Measurements from ENCODE around the gene STK11IP. TPM values are rescaled to one million over a fixed set of nuclear protein-coding genes. Genes with fewer than 3 reads are reported as not detected.

The STK11IP gene
- polyA plus RNA-seq, 1 donor from 2014 or later = 54.9 TPM

DNA sequence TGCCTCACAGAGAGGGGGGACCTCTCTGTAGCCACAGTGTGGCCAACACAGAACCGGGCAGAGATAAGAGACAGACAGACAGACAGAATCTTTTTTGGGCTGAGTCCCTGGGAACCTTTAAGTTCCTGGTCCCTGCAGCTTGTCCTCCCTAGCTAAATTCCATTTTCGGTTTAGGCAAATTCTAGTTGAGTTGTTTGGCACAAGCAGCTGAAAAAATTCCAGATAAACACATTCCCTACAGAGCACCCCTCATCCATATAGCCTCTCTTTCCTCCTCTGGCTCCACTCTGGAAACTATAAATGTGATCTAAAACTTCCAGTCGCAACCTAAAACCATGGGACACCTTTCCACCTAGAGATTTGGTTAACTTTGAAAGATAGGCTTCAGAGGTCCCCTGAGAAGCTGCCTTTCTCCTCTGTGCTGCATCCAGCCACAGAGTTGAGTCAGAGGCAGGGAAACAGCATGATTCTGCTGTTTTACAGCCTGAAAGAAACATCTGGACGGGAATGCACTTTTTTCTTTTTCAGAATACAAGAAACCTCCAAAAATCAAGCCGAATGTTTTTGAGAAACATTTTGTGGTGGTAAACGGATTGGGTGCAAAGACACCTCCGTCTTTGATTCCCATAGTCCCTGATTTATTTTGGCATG, 60.7 kb downstream of the STK11IP start:
- no peaks in the 10 kb centered on the region for H3K27me3 ChIP-seq (ENCODE audit: insufficient read depth, low read depth, low read length)
- no peaks in the 10 kb centered on the region for H3K36me3 ChIP-seq (ENCODE audit: insufficient read depth, low read length)
- no peak overlapping the region for H3K27ac ChIP-seq (ENCODE audit: low read length)
- H3K4me2 ChIP-seq (ENCODE audit: low read length) = no peak overlapping the region
- TF ChIP-seq EZH2 (IDR thresholded peaks at IDR 0.05; ENCODE audit: borderline replicate concordance, insufficient read depth, low read length, poor library complexity, severe bottlenecking) = no peak
- TF ChIP-seq, protein P1, sequence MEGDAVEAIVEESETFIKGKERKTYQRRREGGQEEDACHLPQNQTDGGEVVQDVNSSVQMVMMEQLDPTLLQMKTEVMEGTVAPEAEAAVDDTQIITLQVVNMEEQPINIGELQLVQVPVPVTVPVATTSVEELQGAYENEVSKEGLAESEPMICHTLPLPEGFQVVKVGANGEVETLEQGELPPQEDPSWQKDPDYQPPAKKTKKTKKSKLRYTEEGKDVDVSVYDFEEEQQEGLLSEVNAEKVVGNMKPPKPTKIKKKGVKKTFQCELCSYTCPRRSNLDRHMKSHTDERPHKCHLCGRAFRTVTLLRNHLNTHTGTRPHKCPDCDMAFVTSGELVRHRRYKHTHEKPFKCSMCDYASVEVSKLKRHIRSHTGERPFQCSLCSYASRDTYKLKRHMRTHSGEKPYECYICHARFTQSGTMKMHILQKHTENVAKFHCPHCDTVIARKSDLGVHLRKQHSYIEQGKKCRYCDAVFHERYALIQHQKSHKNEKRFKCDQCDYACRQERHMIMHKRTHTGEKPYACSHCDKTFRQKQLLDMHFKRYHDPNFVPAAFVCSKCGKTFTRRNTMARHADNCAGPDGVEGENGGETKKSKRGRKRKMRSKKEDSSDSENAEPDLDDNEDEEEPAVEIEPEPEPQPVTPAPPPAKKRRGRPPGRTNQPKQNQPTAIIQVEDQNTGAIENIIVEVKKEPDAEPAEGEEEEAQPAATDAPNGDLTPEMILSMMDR (IDR thresholded peaks at IDR 0.05; ENCODE audit: poor library complexity, severe bottlenecking) = no peak
- no peak for TF ChIP-seq SMC3 (conservative IDR thresholded peaks at IDR 0.05; ENCODE audit: poor library complexity)
- no peak for TF ChIP-seq MXI1 (conservative IDR thresholded peaks at IDR 0.05; ENCODE audit: poor library complexity, severe bottlenecking)
- TF ChIP-seq POLR2AphosphoS5 (IDR thresholded peaks at IDR 0.05) = no peak
- no peak for TF ChIP-seq TAF1 (IDR thresholded peaks at IDR 0.05; ENCODE audit: low read depth)
- no peak for TF ChIP-seq EP300 (conservative IDR thresholded peaks at IDR 0.05; ENCODE audit: poor library complexity, severe bottlenecking)
- TF ChIP-seq RAD21 (conservative IDR thresholded peaks at IDR 0.05) = no peak
- TF ChIP-seq, protein P2, sequence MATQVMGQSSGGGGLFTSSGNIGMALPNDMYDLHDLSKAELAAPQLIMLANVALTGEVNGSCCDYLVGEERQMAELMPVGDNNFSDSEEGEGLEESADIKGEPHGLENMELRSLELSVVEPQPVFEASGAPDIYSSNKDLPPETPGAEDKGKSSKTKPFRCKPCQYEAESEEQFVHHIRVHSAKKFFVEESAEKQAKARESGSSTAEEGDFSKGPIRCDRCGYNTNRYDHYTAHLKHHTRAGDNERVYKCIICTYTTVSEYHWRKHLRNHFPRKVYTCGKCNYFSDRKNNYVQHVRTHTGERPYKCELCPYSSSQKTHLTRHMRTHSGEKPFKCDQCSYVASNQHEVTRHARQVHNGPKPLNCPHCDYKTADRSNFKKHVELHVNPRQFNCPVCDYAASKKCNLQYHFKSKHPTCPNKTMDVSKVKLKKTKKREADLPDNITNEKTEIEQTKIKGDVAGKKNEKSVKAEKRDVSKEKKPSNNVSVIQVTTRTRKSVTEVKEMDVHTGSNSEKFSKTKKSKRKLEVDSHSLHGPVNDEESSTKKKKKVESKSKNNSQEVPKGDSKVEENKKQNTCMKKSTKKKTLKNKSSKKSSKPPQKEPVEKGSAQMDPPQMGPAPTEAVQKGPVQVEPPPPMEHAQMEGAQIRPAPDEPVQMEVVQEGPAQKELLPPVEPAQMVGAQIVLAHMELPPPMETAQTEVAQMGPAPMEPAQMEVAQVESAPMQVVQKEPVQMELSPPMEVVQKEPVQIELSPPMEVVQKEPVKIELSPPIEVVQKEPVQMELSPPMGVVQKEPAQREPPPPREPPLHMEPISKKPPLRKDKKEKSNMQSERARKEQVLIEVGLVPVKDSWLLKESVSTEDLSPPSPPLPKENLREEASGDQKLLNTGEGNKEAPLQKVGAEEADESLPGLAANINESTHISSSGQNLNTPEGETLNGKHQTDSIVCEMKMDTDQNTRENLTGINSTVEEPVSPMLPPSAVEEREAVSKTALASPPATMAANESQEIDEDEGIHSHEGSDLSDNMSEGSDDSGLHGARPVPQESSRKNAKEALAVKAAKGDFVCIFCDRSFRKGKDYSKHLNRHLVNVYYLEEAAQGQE (IDR thresholded peaks at IDR 0.05; ENCODE audit: borderline replicate concordance) = no peak
- H3K79me2 ChIP-seq (replicated peaks; ENCODE audit: insufficient read depth, low read length) = no peaks in the 10 kb centered on the region
- no peaks in the 10 kb centered on the region for H4K20me1 ChIP-seq (ENCODE audit: insufficient read depth)
- H3K9me3 ChIP-seq (ENCODE audit: low read length) = no peaks in the 10 kb centered on the region
- no peaks in the 10 kb centered on the region for H3F3A ChIP-seq (ENCODE audit: insufficient read depth, low read length, poor library complexity, severe bottlenecking)
- H2AFZ ChIP-seq (ENCODE audit: low read depth, low read length) = no peak overlapping the region
- H3K4me3 ChIP-seq (ENCODE audit: low read length) = no peak overlapping the region
- H3K9ac ChIP-seq (ENCODE audit: low read length) = no peak overlapping the region
- H3K9me2 ChIP-seq (ENCODE audit: insufficient read depth, low read length) = no peaks in the 10 kb centered on the region

DNA sequence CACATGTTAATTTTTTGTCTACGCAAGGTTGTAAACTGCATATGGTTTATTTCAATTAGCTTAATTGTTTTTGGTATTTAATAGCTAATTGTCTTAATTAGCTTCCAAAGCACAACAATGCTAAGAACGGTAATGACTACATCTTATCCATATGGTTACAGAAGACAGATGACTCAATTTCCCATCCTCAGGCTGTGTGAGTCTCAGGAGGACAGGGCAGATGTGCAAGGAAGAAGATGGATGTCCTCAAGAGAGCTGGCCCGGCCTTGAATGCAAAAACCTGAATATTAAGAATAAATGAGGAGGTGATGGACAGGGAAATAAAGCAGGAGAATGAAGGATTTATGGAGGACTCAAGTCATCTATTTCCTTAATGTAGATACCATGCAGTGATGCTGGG, 61.2 kb downstream of the STK11IP start:
- Histone ChIP-seq H3K4me3 (ENCODE audit: low read length) (no peak overlapping the region), H3K79me2 (replicated peaks; ENCODE audit: insufficient read depth, low read length) (no peaks in the 10 kb centered on the region), H2AFZ (ENCODE audit: low read depth, low read length) (no peak overlapping the region), H3K27ac (ENCODE audit: low read length) (no peak overlapping the region), H3K9me2 (ENCODE audit: insufficient read depth, low read length) (no peaks in the 10 kb centered on the region), H3K4me2 (ENCODE audit: low read length) (no peak overlapping the region), H3K9me3 (ENCODE audit: low read length) (no peaks in the 10 kb centered on the region), H3K27me3 (ENCODE audit: insufficient read depth, low read depth, low read length) (no peaks in the 10 kb centered on the region), H3K9ac (ENCODE audit: low read length) (no peak overlapping the region), H3K36me3 (ENCODE audit: insufficient read depth, low read length) (no peaks in the 10 kb centered on the region), H3F3A (ENCODE audit: insufficient read depth, low read length, poor library complexity, severe bottlenecking) (no peaks in the 10 kb centered on the region), H4K20me1 (ENCODE audit: insufficient read depth) (no peaks in the 10 kb centered on the region)
- TF ChIP-seq SMC3 (conservative IDR thresholded peaks at IDR 0.05; ENCODE audit: poor library complexity) (no peak), TAF1 (IDR thresholded peaks at IDR 0.05; ENCODE audit: low read depth) (no peak), EP300 (conservative IDR thresholded peaks at IDR 0.05; ENCODE audit: poor library complexity, severe bottlenecking) (no peak), EZH2 (IDR thresholded peaks at IDR 0.05; ENCODE audit: borderline replicate concordance, insufficient read depth, low read length, poor library complexity, severe bottlenecking) (no peak), RAD21 (conservative IDR thresholded peaks at IDR 0.05) (no peak), POLR2AphosphoS5 (IDR thresholded peaks at IDR 0.05) (no peak), MXI1 (conservative IDR thresholded peaks at IDR 0.05; ENCODE audit: poor library complexity, severe bottlenecking) (no peak)
- TF ChIP-seq, protein P1 (IDR thresholded peaks at IDR 0.05; ENCODE audit: poor library complexity, severe bottlenecking) = no peak
- TF ChIP-seq, protein P2 (IDR thresholded peaks at IDR 0.05; ENCODE audit: borderline replicate concordance) = no peak
